Hippocampal formation (tissue), 2 donors: ENCODE results near the gene NR6A1.
A peak's percentile ranks its signal among the peaks of the same experiment; 100 is the strongest.

Experiments used
- DNase-seq, 2 donors: peaks; one replicate each; lab custom pipeline; 2025; lab: John Stamatoyannopoulos, UW

The NR6A1 gene

DNA sequence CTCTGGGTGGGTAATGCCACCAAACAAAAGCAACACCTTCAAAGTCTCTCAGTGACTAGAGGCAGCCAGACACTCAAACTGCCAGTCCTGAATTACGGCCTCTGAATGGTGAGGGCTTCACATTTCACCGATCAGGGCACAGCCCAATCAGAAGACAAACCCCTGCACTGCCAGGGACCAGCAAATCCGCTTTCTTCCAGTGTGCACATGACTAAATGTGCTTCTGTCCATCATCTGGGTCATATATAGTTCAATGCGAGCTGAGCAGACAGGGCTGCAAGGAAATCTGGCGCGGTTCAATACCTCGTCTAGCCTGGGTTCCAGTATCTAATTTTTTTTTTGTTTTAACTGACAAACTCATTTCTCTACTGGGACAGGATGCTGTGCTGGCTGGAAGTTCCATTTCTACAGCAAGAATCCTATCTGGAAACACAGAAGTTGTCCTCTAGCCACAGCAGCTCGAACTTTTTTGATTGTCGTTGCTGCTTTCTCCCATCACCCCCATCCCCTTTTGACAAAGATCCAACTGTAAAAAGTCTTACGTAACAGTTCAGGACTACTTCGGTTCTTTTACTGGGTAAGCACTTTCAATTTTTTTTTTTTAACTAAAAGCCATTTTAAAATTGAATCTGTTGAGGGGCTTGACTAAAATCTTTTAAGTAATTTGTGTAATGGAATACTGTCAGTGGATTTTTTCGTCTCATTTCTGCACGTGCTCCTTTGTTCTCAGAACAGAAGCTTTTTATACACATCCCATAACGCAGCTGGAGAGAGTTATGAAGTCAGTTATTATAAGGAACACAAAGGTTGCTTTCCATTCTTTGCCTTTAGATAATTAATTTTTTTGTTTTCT is 112.7 kb downstream of the NR6A1 start:
- peak; percentile 77 to 85 for DNase-seq

DNA sequence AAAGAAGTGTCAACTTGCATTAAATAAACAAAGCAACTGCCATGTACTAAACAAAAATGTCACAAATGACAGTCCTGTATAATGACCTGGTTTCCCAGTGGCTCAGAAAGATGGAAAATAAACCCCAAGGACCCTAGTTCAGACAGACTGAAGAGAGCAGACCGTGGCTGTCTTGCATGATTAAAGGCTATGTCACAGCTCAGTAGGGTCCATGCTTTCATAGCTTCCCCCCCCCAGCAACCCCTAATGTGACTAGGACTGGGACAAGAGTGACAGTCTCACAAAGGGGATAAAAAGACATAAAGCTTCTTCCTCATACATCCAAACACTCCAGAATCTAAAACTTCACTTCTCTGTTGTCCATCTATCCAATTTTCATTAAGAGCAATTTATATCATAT is 113.6 kb downstream of the NR6A1 start:
- no peak for DNase-seq

DNA sequence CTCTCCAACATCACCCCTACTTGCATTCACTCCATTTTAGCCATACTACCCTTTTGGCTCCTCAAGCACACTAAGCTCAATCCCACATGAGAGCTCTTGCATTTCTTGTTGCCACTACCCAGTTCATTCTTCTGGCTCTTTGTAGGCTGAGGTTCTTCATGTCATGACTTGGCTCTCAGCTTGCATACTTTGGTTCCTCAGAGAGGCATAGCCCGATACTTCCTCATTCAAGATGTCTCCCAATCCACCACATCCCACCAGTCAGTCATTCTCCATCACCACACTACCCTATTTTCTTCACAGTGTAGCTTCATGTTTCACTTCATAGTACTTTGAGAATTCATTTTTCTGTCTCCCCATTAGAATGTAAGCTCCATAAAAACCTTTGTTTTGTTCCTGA is 116.7 kb downstream of the NR6A1 start:
- no peak for DNase-seq

DNA sequence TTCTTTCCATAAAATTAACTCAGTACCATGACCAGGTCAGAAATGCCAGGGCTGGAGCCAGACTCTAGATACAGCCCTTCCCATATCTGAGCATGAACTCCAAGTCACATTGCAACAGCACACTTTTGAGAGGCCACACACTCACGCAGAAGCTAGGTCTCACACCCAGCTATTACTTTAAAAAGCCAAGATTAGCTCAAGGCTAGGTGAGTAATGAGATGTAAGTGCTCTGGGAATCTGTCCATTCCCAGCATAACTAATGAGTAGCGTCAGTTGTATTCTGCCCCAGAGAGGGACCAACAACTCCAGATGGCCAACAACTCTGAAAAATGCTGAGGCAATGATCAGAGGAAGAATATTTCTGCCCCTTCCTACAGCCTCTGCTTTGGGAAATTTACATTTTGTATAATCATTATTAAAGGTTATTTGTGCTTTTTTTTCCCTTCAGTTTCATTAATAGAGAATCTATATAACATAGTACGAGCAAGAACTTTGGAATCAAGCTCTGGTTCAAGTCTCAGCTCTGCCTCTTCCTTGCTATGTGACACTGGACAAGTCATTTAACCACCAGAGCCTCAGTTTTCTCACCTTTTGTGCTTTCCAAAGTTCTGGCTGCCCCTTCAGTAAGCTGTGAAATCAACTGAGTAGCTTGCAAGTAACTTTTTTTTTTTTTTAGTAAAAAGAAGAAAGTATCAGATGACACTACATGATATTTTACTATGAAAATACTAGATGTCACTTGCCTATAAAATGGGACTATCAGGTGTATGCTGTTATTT is 118.3 kb downstream of the NR6A1 start:
- DNase-seq, result no peak

DNA sequence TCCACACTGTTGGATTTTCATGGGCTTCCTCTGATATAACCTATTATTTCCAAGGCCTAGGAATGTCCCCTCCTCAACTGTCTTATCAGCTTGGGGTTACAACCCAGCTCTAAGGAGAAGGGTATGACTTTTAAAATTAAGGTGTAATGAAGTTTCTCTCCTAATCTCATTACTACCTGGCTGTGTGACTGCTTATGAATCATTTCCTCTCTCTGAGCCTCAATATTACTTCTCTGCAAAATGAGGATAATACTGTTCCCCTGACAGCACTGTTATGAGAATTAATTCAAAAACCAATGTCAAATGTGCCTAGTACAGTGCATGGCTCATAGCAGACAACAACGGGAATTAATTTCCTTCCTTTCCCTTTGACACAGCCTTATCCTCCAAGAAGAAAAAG is 118.9 kb downstream of the NR6A1 start:
- DNase-seq, result no peak

DNA sequence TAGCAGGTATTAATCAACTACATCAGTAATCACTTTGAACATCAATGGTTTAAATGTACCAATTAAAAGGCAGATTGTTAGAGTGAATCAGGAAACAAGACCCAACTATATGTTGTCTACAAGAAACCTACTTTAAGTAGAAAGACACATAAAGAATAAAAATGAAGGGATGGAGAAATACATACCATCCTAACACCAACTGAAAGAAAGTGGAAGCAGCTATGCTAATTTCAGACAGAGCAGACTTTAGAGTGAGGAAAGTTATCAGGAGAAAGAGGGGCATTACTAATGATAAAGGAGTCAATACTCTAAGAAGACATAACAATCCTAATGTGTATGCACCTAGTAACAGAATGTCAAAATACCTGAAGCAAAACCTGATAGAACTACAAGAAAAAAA is 125.8 kb downstream of the NR6A1 start:
- no peak for DNase-seq

DNA sequence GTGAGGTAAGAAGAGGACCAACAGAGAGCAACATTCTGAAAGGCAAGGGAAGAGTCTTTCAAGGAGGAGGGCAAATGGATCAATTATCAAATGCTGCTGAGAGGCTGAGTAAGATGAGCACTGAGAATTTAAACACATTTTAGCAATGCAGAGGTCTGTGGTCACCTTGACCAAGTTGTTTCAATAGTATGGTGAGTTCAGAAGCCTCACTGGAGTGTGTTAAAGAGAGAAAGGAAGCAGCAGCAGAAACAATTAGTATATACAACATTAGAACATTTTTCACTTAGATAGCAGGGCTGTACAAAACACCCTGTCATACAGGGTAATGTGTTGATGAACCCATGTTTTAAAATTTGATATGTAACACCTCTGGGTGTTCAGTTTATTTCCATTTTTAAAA is 131.5 kb downstream of the NR6A1 start:
- DNase-seq, result no peak

DNA sequence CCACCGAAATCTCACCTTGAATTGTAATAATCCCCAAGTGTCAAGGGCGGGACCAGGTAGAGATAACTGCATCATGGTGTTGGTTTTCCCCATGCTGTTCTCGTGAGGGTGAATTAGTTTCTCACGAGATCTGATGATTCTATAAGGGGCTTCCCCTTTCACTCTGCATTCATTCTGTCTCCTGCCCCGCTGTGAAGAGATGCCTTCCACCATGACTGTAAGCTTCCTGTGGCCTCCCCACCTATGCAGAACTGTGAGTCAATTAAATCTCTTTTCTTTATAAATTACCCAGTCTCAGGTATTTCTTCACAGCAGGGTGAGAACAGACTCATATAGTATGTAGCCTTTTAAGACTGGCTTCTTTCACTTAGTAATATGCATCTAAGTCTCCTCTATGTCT is 135.8 kb downstream of the NR6A1 start:
- DNase-seq, result no peak

DNA sequence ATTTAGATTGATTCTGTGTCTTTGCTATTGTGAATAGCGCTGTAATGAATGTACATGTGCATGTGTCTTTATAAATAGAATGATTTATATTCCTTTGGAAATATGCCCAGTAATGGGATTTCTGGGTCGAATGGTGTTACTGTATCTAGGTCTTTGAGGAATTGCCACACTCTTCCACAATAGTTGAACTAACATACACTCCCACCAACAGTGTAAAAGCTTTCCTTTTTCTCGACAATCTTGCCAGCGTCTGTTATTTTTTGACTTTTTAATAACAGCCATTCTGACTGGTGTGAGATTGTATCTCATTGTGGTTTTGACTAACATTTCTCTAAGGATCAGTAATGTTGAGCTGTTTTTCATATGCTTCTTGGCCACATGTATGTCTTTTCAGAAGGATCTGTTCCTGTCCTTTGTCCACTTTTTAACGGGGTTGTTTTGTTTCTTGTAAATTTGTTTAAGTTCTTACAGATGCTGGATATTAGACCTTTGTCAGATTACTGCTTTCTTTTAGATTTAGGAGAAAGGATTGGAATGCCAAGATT is 139.0 kb downstream of the NR6A1 start:
- no peak for DNase-seq

DNA sequence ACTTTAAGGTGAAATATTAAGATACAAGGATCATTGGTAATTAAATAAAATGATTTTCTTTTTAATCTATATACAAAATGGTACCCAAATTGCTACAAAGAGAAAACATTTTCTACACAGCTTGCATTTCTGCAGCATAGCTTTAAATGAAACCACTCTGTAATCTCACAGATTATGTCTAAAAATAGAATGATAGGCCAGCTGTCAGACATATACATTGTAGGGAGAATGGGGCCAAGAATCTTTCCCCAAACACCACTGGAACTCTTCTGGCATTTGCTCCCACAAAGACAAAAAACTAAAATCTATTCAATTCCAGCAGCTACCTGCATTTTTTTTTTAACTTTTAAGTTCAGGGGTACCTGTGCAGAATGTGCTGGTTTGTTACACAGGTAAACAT is 139.8 kb downstream of the NR6A1 start:
- no peak for DNase-seq

DNA sequence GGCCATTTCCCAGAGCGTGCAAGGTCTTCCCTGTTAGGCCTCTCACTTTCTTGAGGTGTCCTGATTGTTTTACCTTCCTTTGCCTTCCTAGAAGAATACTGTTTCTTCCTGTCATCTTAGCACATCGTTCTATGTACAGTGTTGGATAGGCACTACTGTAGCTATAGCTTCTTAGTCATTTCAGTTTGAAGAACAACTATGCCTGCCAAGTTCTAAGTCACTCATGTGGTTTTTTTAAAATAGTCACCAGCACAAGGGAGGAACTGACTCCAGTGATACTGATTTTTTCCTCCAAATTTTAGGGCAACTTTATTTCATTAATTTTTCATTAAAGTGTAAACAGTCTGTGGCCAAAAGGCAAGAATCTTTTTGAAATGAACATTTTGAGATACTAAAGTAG is 141.5 kb downstream of the NR6A1 start:
- no peak for DNase-seq

DNA sequence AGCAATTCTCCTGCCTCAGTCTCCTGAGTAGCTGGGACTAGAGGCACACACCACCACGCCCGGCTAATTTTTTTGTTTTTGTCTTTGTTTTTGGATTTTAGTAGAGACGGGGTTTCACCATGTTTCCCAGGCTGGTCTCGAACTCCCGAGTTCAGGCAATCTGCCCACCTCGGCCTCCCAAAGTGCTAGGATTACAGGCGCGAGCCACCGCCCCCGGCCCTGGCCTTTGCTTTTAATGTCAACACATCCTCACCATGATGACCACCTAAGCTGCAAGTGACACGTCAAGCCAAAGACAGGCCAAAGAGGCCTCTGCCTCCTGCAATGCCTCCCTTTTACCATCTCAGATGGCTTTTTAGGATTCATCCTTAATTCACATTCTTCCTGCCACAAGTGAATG is 142.4 kb downstream of the NR6A1 start:
- no peak for DNase-seq

DNA sequence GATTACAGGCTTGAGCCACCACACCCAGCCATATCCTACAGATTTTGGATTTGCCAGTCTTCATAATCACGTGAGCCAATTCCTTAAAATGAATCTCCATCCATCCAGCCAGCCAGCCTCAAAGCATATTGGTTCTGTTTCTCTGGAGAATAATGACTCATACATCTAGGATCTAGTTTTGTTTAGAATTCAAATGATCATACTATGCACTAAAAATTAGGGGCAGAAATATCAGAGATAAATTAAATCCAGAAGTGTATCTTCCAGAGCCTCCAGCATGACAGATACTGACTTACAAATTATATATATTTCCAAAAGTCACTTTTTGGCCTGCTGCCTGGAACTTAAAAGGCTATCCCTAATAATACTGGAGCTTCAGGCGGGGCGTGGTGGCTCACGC is 144.8 kb downstream of the NR6A1 start:
- DNase-seq, result no peak

DNA sequence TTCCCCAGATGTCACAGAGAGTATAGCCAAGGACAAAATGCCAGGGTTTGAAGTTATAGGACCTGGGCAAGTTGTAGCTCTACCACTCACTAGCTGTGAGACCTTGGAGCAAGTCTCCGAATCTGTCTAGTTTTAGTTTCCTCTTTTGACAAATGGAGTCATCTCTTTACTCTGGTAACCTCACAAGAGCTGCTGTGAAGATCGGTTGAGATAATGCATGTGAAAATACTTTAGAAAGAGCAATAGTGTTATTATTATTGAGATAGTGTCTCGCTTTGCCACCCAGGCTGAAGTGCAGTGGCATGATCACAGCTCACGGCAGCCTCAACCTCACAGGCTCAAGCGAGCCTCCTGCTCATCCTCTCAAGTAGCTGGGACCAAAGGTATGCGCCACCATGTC is 146.0 kb downstream of the NR6A1 start:
- DNase-seq, result no peak

DNA sequence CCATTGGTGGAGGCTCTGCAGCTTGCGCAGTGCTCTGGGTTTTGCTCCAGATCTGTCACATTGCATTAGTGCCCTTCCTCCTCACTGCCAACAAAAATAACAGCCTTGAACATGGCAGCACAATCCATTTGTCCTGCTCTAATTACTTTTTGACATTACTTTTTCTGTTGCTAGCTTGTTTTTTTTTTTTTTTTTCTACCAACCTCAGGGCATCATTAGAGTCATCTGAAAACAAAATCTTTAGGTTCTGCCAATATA is 146.4 kb downstream of the NR6A1 start:
- DNase-seq, result no peak

DNA sequence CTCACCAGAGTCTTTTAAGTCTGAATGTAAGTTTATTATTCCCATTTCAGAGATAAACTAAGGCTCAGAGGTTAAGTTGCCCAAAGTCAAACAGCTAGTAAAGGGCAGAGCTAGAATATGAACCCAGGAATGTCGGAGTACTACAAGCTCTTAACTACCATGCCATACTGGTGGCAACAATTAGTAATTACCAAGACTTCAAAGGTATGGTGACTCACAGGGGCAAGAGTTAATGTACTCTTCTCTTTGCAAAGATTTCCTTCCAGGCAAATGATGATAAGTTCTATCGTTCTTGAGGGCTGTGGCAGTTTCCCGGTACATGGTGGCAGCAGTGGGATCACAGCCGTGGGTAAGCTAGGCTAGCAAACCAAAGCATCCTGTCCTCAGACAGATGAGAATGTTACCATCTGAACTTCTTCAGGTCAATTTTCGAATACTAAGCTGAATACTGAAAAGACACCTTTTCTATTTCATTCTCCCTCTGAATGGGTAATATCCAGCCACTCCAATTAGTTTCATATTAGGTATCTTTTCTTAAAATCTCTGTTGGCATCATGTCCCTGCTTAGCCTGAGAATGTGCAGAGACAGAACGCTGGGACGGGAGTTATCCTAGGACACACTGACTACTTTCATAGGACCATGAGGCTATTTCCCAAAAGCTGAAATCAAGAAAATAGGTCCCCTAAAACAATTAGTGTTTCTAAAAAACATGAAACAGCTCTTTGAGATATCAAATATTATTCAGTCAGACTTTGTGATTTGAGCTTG is 147.0 kb downstream of the NR6A1 start:
- no peak for DNase-seq

DNA sequence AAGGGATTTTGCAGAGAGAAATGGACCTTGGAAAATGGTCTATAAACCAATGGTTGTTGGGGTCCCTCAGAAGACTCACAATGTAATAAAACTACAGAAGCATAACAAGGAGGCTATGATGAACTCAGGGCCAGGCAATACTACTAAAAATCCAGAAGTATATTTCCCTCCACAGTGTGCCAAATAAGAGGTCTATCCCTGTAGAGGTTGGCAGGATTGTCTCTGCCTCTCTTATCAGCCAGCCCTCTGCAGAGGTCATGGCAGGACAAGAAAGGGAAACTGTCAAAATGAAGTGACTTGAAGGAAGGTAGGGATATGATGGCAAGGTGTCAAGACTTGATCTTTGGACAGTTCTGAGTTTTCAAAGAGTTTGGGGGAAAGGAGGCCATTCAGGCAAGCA is 148.2 kb downstream of the NR6A1 start:
- DNase-seq, result no peak

DNA sequence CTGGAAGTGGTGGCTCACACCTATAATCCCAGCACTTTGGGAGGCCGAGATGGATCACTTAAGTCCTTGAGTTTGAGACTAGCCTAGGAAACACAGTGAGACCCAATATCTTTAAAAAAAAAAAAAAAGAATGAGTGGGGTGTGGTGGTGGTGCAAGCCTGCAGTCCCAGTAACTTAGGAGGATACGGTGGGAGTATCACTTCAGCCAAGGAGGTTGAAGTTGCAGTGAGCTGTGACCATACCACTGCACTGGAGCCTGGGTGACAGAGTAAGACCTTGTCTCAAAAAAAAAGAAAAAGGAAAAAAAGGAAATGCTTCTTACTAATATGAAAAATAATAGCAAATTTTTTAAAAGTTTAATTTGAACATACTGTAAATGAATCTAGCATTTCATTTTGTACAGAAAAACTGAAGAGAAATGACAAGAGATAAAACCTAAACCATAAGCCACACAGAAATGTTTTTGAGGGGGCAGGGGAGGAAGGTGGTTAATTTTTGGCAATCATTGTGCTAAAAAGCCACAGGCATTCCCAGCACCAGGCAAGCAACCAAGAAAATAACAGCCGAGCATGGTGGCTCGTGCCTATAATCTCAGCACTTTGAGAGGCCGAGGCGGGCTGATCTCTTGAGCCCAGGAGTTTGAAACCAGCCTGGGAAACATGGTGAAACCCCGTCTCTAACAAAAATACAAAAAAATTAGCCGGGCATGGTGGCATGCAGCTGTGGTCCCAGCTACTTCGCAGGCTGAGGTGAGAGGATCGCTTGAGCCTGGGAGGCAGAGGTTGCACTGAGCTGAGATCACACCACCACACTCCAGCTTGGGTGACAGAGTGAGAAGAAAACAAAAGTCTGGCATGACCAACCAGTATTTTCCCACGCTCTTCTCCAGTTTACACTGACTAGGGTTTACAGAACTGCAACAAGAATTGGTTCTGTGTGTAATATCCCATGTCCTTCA is 149.5 kb downstream of the NR6A1 start:
- no peak for DNase-seq

DNA sequence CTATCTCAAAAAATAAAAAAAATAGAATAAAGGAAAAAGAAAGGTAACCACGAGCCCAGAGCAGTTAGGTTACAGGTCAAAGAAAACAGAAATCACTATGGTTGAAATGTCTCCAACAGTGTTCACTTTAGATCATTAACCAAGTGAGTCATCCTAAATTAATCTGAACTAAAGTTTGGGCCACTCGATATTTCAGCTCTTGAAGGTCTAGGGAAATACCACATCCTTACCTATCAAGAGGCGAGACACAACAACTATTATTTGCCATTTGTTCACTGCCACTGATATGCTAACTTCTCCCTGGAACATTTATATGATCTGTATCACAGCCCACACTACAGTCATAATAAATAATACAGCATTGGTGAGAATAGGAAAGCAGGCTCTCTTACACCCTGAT is 152.6 kb downstream of the NR6A1 start:
- no peak for DNase-seq

DNA sequence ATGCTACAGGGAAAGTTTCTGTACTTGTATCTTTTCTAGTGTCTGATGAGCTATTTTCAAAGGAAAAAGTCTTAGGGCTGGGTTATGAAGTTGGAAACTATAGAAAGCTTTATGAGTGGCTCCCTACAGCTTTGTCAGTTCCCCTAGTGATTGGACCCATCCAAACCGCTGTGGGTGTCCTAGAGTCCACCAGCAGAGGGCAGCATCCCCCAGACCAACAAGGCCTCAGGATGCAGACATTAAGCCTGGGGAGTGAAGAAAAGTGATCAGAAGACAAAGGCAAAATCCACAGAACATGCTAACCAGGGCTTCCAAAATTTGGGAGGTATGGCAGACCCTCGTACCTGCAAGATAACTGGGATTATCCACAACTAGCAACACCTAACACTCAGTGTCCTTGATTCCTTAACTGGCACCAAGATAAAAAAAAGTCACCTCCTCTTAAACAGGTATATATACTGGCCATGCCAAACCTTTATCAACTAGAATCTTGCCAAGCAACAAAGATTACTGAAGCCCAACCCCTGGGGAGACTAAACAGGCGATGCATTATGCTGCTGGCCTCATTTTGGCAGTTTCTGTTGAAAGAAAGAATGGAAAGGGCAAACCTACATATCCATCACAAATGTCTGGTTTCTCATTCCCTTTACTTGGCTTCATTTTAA is 153.5 kb downstream of the NR6A1 start:
- peak; percentile 57 to 73 for DNase-seq

DNA sequence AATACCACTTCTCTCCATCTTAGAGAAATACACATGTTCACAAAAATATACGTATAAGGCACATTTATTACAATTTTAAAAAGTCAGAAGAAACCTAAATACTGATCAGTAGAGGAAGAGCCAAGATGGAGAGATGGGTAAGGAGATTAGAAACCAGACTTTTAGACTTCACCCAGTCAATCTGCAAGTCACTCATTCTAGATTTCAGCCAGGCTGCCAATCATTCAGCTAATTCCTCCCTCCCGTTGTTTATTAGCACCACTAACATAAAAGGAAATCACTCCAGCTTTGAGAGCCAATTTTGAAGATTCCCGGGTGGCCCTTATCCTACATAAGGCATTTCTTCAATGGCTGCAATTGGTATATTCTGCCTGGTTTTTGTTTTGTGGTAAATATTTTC is 154.2 kb downstream of the NR6A1 start:
- no peak for DNase-seq
